Smooth muscle cell of the umbilical artery (primary cell): ENCODE measurements around the gene CRHR1. TPM values are rescaled to one million over a fixed set of nuclear protein-coding genes. Genes with fewer than 3 reads are reported as not detected.

Source experiments
- total RNA-seq: library from RNA; depleted of rRNA; stranded (reverse); fragments of >200 nt; gene quantifications from 2 replicates; pipeline ENCODE4 v1.2.3, GENCODE V29; 2014

CRHR1 gene
- not detected in 2 replicates for total RNA-seq

DNA sequence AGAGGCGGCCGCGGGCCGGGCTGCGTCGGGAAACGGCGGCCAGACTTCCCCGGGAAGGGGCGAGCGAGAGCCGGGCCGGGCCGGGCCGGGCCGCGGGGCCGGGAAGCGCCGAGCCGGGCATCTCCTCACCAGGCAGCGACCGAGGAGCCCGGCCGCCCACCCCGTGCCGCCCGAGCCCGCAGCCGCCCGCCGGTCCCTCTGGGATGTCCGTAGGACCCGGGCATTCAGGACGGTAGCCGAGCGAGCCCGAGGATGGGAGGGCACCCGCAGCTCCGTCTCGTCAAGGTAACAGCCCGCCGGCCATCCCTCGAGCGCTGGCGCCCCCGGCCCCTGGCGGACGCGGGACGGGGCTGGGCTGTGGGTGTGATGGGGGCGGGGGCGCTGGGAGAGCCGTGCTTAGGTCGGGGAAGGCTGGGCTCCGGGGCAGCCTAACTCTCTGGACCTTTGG, at the start of gene CRHR1:
Gene CRHR1, plus strand, starts transcription at position 28 of the 448 bp plus-strand sequence. Its CDS starts 225 bp downstream, at position 253.

DNA sequence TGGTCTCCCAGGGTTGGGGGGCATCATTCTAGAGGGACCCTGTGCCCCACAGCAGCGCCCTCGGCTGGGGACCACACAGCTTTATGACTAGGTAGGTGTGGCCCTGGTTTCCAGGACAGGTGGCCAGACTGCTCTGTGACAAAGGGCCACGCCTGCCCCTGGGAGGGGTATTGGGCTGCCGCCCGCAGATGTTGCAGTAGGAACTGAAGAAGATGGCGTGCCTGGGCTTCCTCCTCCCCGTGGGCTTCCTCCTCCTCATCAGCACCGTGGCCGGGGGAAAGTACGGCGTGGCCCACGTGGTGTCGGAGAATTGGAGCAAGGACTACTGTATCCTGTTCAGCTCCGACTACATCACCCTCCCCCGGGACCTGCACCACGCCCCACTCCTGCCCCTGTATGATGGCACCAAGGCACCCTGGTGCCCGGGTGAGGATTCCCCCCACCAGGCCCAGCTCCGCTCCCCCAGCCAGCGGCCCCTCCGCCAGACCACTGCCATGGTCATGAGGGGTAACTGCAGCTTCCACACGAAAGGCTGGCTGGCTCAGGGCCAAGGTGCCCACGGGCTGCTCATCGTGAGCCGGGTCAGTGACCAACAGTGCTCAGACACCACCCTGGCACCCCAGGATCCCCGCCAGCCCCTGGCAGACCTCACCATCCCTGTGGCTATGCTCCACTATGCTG, 60.7 kb downstream of the CRHR1 start, which contains the start of gene SPPL2C:
Gene SPPL2C, plus strand, starts transcription at position 187 of the 681 bp plus-strand sequence. Its CDS starts 26 bp downstream, at position 213.

Other genes starting within 250 kb of the CRHR1 start
- gene SPPL2C, start 60.6 kb downstream of the CRHR1 start, total RNA-seq = not detected in 2 replicates
- under 0.01 and 0.69 TPM in 2 replicates for gene MAPT, start 110.2 kb downstream of the CRHR1 start, total RNA-seq
- not detected in 2 replicates for gene STH, start 214.9 kb downstream of the CRHR1 start, total RNA-seq